Neuronal stem cell (in vitro differentiated cells): Measurements from ENCODE around the gene ZNF124.
A peak's percentile ranks its signal among the peaks of the same experiment; 100 is the strongest.

Experiments
- DNase-seq: peaks from one replicate; pipeline ENCODE4 v3.0.0-alpha.2; 2013; ENCODE audit warnings: low spot score
- H2AFZ ChIP-seq: one replicate; pipeline ENCODE4 v1.6.1; 2013; ENCODE audit warnings: mild to moderate bottlenecking, low read length, inconsistent platforms
- H2AK5ac ChIP-seq: 2 replicates; pipeline ENCODE4 v1.6.1; 2013; ENCODE audit warnings: low read depth, mild to moderate bottlenecking, inconsistent platforms, low read length, moderate library complexity, mixed read lengths
- H2BK120ac ChIP-seq: 2 replicates; pipeline ENCODE4 v1.6.1; 2013; ENCODE audit warnings: low read depth, mild to moderate bottlenecking, inconsistent platforms, low read length, moderate library complexity, mixed read lengths
- H2BK12ac ChIP-seq: one replicate; pipeline ENCODE4 v1.6.1; 2013; ENCODE audit warnings: low read length, inconsistent platforms
- H2BK15ac ChIP-seq: 2 replicates; pipeline ENCODE4 v1.6.1; 2013; ENCODE audit warnings: mild to moderate bottlenecking, low read length, inconsistent platforms, mixed read lengths
- H2BK5ac ChIP-seq: one replicate; pipeline ENCODE4 v1.6.1; 2013; ENCODE audit warnings: inconsistent platforms, mild to moderate bottlenecking, low read length, moderate library complexity
- H3K14ac ChIP-seq: one replicate; pipeline ENCODE4 v1.6.1; 2013; ENCODE audit warnings: low read length, inconsistent platforms
- H3K18ac ChIP-seq: 2 replicates; pipeline ENCODE4 v1.6.1; 2013; ENCODE audit warnings: low read length, inconsistent platforms
- H3K23ac ChIP-seq: 2 replicates; pipeline ENCODE4 v1.6.1; 2013; ENCODE audit warnings: low read depth, mild to moderate bottlenecking, mixed read lengths, low read length, inconsistent platforms; ENCODE audit not compliant: poor library complexity
- H3K27ac ChIP-seq: replicated peaks from 3 replicates; pipeline ENCODE4 v1.5.1; 2013; ENCODE audit warnings: low read length, inconsistent platforms
- H3K27me3 ChIP-seq, 3 experiments: 2 replicates each; pipeline ENCODE4 v1.6.1; 2013; ENCODE audit warnings: low read length in 3 of 3, mild to moderate bottlenecking in 2 of 3, inconsistent platforms in 1 of 3, low read depth in 1 of 3, mixed read lengths in 1 of 3, moderate library complexity in 1 of 3; ENCODE audit not compliant: control insufficient read depth in 3 of 3, insufficient read depth in 3 of 3
- H3K36me3 ChIP-seq, 2 donors: replicated peaks in 1 of 2; 2 replicates each; pipeline ENCODE4 v1.6.1; 2013; ENCODE audit warnings: low read length in 2 of 2; ENCODE audit not compliant: control insufficient read depth in 2 of 2, insufficient read depth in 2 of 2
- H3K4ac ChIP-seq: 2 replicates; pipeline ENCODE4 v1.6.1; 2013; ENCODE audit warnings: inconsistent platforms, mild to moderate bottlenecking, low read length, moderate library complexity
- H3K4me1 ChIP-seq, 2 donors: 1 replicate in 1 of 2; 2 replicates in 1 of 2; pipeline ENCODE4 v1.6.1; 2013; ENCODE audit warnings: low read length in 2 of 2, low read depth in 1 of 2; ENCODE audit not compliant: control insufficient read depth in 2 of 2, insufficient read depth in 1 of 2
- H3K4me2 ChIP-seq: one replicate; pipeline ENCODE4 v1.6.1; 2013; ENCODE audit warnings: mild to moderate bottlenecking, low read length, inconsistent platforms; ENCODE audit not compliant: insufficient read depth, poor library complexity, severe bottlenecking
- H3K4me3 ChIP-seq, 2 donors: 2 replicates each; pipeline ENCODE4 v1.5.1; 2013; ENCODE audit warnings: low read length in 2 of 2, mild to moderate bottlenecking in 2 of 2, inconsistent platforms in 1 of 2, moderate library complexity in 1 of 2
- H3K79me1 ChIP-seq: one replicate; pipeline ENCODE4 v1.6.1; 2013; ENCODE audit warnings: low read depth, mild to moderate bottlenecking, inconsistent platforms, low read length, moderate library complexity
- H3K9ac ChIP-seq: one replicate; pipeline ENCODE4 v1.6.1; 2013; ENCODE audit warnings: mild to moderate bottlenecking, low read depth, low read length, inconsistent platforms; ENCODE audit not compliant: poor library complexity
- H3K9me3 ChIP-seq, 2 donors: replicated peaks in 1 of 2; 2 replicates each; pipeline versions ENCODE3 to v1.6.1; 2013; ENCODE audit warnings: low read length in 2 of 2, mild to moderate bottlenecking in 2 of 2, inconsistent platforms in 1 of 2, low read depth in 1 of 2, mixed read lengths in 1 of 2, moderate library complexity in 1 of 2; ENCODE audit not compliant: control insufficient read depth in 2 of 2, insufficient read depth in 1 of 2
- H4K8ac ChIP-seq: one replicate; pipeline ENCODE4 v1.6.1; 2013; ENCODE audit warnings: low read depth, mild to moderate bottlenecking, inconsistent platforms, low read length, moderate library complexity
- H4K91ac ChIP-seq: one replicate; pipeline ENCODE4 v1.6.1; 2013; ENCODE audit warnings: low read length, low read depth, mild to moderate bottlenecking, inconsistent platforms; ENCODE audit not compliant: poor library complexity
- WGBS, 2 donors: extraction: QIAGEN DNeasy Blood & Tissue Kit; methylation state at CpG; one replicate each; pipeline ENCODE4 v1.1.7; 2013; ENCODE audit warnings: missing lambda C conversion rate in 2 of 2, mixed read lengths in 1 of 2; ENCODE audit not compliant: insufficient read length in 2 of 2, insufficient replicate concordance in 1 of 2; ENCODE audit errors: extremely low coverage in 2 of 2; 5-methylcytosine and 5-hydroxymethylcytosine counted together

The ZNF124 gene

DNA sequence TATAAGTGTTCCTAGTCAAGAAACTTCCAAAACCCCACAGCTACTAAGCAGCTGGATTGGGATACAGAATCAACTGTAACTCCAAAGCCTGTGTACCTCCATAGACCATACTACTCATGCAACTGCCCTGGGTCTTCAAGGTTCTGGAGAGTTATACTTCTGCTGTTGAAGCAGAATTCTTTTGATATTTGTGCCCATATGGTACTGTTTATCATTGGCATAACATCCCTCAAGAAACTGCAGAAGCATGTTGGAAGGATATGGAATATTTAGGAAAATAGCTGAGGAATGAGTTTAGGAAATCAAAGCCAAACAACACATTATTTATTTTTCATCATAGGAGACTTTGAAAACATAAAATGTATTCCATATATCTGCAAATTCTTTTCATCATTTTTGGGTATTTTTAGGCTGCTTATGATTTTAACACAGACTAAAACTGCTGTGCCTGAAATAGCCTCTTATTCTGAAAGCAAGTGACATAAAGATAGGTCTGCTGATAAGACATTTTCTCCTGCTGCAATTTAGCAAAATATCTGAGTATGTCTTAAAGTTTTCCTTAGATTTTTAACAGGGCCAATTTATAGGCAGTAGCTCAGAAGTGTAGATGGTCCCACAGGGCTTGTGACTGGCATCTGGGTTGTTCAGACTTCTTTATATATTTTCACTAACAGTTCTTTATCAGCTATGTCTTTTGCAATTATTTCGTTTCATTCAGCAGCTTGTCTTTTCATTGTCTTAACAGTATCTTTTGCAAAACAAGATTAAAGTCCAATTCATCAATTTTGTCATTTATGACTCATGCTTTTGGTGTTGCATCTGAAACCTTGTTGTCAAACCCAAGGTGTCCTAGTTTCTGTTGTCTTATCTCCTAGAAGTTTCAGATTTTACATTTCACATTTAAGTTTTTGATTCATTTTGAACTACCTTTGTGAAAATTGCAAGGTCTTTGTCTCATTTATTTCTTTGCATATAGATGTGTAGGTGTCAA, 41.1 kb upstream of the ZNF124 start:
- Histone ChIP-seq H3K4me3 (no peak overlapping the region), H2BK12ac (no peak overlapping the region), H3K4ac (no peak overlapping the region), H2BK120ac (no peak overlapping the region), H2BK5ac (no peak overlapping the region), H3K36me3 (peaks cover 2 to 9% of the 10 kb centered on the region in 2 donors), H3K4me2 (no peak overlapping the region), H3K18ac (no peak overlapping the region), H3K23ac (no peak overlapping the region), H3K14ac (no peak overlapping the region), H4K91ac (no peak overlapping the region), H3K4me1 (peaks cover 0 to 8% of the 10 kb centered on the region in 2 donors), H2BK15ac (no peak overlapping the region), H4K8ac (no peak overlapping the region), H3K27me3 (peaks cover 0 to 14% (median 0%) of the 10 kb centered on the region in 3 experiments), H2AK5ac (no peak overlapping the region), H3K9ac (no peak overlapping the region), H2AFZ (no peak overlapping the region), H3K9me3 (peaks cover 0 to 4% of the 10 kb centered on the region in 2 donors), H3K79me1 (no peaks in the 10 kb centered on the region), H3K27ac (no peak overlapping the region)
- no CpG with 5 or more reads among the region's 1 CpG for WGBS, 2 donors
- DNase-seq = no peak

DNA sequence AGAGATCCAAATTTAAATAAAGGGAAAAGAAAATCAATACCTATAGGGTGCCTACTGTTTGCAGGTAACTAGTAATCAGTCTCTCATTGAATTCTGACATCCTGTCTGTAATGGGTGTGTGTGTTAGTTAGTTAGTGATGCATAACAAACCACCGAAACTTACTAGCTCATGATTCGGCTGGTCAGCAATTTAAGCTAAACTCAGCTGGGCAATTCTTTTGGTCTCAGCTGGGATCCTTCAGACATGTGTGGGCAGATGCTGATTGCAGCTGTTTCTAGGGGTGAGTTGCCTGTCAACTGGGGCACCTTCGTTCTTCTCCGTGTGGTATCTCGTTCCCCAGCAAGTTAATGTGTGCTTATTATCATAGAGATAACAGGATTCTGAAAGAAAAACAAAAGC, 40.2 kb upstream of the ZNF124 start:
- H2BK120ac ChIP-seq = no peak overlapping the region
- H3K27me3 ChIP-seq = peaks cover 0 to 14% (median 0%) of the 10 kb centered on the region in 3 experiments
- no peak overlapping the region for H2BK12ac ChIP-seq
- H3K4me1 ChIP-seq = peaks cover 0 to 8% of the 10 kb centered on the region in 2 donors
- H3K36me3 ChIP-seq = peaks cover 2 to 9% of the 10 kb centered on the region in 2 donors
- H3K79me1 ChIP-seq = no peaks in the 10 kb centered on the region
- no peak overlapping the region for H4K91ac ChIP-seq
- no peak overlapping the region for H3K4ac ChIP-seq
- no peak overlapping the region for H3K4me3 ChIP-seq
- H4K8ac ChIP-seq = no peak overlapping the region
- peak overlapping the region; percentile 67 for H2AFZ ChIP-seq
- H3K9ac ChIP-seq = no peak overlapping the region
- H3K27ac ChIP-seq = no peak overlapping the region
- H2AK5ac ChIP-seq = no peak overlapping the region
- WGBS, 2 donors = no CpG with 5 or more reads among the region's 5 CpGs
- no peak overlapping the region for H3K23ac ChIP-seq
- H3K9me3 ChIP-seq = peaks cover 0 to 13% of the 10 kb centered on the region in 2 donors
- no peak for DNase-seq
- H2BK15ac ChIP-seq = no peak overlapping the region
- H3K18ac ChIP-seq = no peak overlapping the region
- no peak overlapping the region for H2BK5ac ChIP-seq
- H3K14ac ChIP-seq = no peak overlapping the region
- no peak overlapping the region for H3K4me2 ChIP-seq

DNA sequence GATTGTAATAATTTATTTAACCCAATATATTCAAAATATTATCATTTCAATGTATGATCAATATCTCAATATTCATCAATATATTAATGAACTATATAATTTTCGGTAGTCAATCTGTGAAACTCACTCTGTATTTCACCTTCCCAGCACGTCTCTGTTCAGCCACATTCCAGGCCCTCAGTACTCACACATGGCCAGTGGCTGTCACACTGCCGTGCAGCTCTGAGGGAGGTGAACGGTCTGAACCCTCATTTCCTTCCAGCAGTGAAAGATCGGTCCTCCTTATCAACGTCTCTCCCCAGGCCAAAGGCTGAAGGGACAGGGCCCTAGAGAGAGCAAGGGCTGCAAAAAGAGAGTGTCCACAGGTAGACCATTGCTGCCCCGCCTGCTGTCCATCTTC, 39.5 kb upstream of the ZNF124 start:
- no CpG with 5 or more reads among the region's 7 CpGs for WGBS, 2 donors
- H2BK15ac ChIP-seq = no peak overlapping the region
- H3K27ac ChIP-seq = no peak overlapping the region
- H3K4me1 ChIP-seq = peaks cover 0 to 8% of the 10 kb centered on the region in 2 donors
- H3K4me3 ChIP-seq = no peak overlapping the region
- H3K36me3 ChIP-seq = peaks cover 2 to 12% of the 10 kb centered on the region in 2 donors
- no peaks in the 10 kb centered on the region for H3K79me1 ChIP-seq
- no peak overlapping the region for H3K23ac ChIP-seq
- H4K8ac ChIP-seq = no peak overlapping the region
- peak overlapping the region; percentile 96 for H2AFZ ChIP-seq
- no peak overlapping the region for H3K4ac ChIP-seq
- peaks cover 0 to 17% of the 10 kb centered on the region in 2 donors for H3K9me3 ChIP-seq
- H2BK5ac ChIP-seq = no peak overlapping the region
- H4K91ac ChIP-seq = no peak overlapping the region
- no peak for DNase-seq
- H3K27me3 ChIP-seq = peaks cover 0 to 14% (median 0%) of the 10 kb centered on the region in 3 experiments
- H2BK12ac ChIP-seq = no peak overlapping the region
- H3K4me2 ChIP-seq = no peak overlapping the region
- no peak overlapping the region for H2AK5ac ChIP-seq
- H3K18ac ChIP-seq = no peak overlapping the region
- no peak overlapping the region for H3K14ac ChIP-seq
- no peak overlapping the region for H2BK120ac ChIP-seq
- no peak overlapping the region for H3K9ac ChIP-seq
